DMS 273 (cell line): ENCODE results near the gene ZNF500.
"Not testable (repeated sequence)": the region's sequence is repeated elsewhere in the genome, so short reads cannot be mapped to it uniquely, and the experiment has no call there.

Source experiments
- DNase-seq: peaks from one replicate; lab custom pipeline; 2025; ENCODE audit not compliant: unreplicated experiment; lab: John Stamatoyannopoulos, UW

Gene ZNF500

DNA sequence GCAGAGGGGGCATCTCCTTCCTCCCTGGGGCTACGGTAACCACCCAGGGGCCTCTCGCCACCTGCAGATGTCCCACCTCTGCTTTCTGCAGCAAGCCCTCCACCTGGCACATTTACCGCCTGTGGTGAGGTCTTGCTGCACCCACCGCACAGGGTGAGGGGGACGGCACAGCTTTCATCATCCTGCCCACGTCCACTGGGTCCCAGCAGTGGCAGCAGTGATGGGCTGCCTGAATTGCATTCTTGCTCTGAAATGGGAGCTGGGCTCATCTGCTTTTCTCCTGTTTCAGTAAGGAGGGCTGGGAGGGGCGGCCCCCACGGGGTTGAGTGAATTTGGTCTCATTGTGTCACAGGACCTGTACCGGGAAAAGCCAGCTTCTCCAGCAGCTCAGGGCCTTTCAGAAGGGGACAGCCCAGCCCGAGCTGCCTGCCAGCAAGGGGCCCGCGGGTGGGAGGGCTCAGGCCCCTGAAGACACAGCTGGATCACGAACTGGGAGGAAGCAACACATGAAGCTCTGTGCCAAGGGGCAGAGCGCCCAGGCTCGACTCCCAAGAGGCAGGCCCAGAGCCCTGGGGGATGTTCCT is 19.9 kb downstream of the ZNF500 start:
- peak; percentile 40 for DNase-seq

DNA sequence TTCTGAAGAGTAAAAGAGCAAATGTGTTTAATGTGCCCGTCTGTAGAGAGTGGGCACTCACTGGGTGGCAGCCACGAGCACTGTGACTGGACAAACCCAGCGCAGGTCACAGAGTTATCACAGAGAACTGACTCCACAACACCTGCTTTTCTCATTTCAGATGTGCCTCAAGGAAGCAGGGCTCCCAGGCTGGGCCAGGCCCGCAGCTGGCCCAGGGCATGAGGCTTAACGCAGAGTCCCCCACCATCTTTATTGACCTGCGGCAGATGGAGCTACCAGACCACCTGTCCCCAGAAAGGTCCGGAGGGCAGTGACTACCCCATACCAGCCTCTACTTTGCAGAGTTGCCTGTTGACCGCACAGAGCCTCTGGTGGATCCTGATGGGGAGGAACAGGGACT is 20.7 kb downstream of the ZNF500 start:
- DNase-seq, result no peak

DNA sequence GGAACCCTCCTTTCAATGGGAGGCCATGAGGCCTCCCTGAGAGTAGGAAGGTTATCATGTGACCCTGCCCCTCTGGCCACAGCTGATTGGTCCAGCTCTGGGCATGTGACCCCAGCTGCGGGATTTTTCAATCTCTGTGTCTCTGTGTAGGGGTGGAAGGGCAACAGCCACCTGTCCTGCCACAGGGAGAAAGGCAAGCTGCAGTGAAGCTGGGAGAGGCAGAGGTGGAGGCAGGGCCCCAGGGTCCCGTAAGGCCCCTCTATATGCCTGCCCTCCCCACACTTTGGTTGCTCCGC is 21.7 kb downstream of the ZNF500 start:
- DNase-seq, result peak; percentile 28

DNA sequence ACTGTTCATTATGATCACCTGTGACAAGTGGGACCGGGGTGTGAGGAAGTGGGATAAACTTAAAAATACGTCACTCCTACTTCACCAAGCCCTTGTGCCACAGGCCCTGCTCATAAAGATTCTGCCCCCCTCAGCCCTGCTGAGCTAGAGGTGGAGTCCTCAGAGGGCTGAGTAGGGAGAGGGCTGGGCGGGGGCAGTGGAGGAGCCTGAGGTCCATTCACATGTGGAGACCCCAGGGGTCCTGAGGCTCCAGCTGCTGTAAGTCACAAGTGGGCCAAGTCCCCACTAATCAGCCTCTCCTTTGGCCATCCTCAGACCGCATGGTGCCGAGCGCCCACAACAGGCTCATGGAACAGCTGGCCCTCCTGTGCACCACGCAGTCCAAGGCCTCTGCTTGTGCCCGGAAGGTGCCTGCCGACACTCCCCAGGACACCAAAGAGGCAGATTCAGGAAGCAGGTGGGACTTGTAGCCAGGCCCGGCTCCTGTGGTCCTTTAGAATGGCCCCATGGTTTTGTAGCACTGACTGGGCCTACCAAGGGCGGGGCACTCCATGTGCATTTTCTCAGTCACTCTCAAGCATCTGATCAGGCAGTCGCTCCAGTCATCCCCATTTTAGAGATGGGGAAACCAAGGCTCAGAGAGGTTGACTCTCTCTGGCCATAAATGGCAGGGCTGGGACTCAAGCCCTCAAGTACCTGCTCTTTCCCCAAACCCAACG is 22.2 kb downstream of the ZNF500 start:
- peak; percentile 48 for DNase-seq

DNA sequence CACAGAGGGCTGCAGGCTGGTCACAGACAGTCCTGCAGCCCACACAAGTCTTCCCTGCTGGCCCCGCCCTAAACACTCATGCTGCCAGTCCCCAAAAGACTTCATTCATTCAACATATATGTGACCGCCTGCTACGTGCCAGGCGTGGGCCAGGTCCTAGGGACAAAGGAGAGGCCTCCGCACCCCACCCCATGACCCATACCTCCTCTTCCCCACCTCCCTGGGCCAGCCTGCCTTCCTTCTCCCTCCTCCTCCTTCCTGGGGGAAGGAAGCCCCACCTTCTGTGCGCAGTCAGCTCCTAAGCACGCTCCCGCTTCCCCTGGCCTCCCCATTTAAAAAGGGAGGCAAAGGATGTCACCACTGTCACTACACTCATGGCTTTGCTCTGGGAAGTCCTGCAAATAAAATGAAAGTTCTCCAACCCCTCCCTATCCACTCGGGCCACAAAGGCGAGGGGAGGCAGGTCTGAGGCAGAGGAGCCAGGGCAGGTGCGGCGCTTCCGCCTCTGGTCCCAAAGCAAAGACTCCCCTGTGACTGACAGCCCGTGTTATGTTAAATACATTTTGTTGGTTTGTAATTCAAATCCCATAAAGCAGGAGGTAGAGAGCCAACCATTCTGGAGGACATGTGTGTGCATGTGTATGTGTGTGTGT is 23.6 kb downstream of the ZNF500 start:
- no peak for DNase-seq

DNA sequence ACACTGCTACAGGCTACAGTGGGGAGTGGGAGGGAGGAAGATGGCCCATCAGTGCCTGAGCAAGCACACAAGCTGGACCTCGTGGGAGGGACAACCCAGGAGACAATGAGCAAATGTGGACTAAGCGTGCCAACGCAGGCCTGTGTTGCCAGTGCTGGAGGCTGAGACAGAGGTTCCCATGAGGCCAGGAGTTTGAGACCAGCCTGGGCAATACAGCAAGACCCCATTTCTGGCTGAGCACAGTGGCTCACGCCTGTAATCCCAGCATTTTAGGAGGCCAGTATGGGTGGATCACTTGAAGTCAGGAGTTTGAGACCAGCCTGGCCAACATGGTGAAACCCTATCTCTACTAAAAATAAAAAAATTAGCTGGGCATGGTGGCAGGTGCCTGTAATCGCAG is 28.6 kb downstream of the ZNF500 start:
- not testable (repeated sequence) for DNase-seq

DNA sequence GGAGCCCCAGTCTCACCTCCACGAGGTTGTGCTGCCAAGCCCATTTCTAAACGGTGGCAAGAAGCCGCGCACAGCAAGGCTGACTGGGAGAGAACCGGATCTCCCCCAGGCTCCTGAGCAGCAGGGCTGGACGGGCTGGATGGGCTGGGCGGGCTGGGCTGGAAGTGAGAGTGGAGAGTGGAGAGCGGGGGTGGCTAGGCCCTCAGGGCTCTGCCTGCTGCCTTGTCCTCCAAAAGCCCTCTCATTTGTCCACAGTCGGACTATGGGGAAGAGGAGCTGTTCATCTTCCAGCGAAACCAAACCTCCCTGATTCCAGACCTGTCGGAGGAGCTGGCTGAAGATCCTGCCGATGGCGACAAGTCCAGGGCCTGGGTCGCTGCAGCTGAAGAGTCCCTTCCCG is 29.4 kb downstream of the ZNF500 start:
- DNase-seq, result no peak

DNA sequence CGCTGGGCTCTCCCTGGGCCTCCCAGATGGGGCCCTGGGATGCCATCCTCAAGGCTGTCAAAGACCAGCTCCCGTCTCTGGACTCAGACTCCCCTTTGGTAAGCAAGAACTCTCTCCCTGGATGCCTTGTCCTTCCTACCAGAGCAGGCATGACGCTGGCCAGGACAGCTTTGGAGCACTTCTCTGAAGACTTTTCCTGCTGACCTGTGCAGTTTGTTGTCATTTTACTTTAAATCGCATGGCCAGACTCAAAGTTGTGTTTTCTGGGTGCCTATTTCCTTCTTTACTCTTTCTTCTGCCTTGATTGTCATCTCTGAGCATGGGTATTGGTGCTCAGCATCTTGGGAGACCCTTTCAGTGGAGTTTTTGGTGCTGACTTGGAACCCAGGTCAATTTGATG is 30.4 kb downstream of the ZNF500 start:
- DNase-seq, result no peak

DNA sequence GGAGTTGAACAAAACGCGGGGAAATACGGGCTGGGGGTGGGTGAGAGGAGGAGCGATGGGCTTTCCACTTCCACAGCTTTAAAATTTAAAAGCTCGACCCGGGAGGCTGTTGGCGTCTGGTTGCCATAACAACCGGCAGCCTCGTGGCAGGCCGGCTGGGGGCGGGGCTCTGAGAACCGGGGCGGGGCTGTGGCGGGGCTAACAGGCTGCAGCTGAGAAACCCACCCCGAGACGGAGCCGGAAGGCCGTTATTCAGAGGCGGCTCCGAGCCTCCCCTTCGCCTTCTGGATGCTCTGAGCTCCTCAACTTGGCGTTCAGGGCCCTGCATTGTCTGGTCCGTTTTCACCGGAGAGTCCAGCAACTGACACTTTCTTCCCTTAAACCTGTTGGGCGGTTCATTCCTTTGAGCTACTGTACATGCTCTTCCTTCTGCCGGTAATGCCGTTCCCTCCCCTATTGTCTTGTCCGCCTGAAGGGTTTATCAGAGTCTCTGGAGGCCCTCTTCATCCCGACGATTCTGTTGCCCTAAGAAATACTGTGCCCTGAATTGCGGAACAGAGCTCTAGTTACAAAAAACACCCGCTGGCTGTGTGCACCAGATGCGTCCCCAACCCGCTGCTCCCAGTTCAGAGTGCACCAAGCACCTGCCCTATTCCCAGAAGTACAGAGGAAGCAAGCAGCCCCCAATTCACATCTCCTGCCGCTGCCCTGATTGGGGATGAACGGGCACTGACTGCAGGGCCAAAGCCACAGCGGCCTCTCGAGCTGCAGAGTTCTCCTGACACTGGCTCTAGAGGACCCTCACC is 32.0 kb downstream of the ZNF500 start:
- DNase-seq, result peak; percentile 93

DNA sequence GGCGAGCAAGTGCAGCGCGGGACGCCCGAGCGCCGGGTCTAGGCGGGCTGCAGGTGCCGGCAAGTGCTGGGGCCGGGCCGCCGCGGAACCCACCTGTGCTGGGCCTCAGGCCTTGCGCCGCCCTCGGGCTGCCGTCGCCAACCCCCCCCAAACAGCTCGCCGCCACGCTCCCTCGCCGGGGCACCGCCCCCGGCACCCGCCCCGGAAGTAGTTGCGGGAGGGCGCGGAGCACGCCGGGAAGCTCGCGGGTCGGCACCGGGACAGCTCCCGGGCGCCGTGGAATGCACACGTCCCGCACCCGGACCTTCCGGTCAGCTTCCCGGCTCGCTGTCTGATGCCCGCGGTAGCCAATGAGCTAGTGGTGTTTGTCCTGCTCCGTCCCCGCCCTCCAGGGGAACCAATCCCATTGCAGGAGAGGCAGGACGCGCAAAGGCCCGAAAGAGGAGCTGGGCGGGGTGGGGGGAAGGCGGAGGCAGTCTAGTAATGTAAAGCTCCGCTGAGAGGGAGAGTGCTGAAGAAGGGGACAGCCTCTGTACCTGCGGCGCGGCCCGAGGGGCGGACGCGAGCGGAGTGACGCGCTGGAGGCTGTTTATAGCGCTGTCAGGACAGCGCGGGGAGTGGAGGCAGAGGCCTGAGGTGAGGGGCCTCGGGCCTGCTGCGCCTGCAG is 32.8 kb downstream of the ZNF500 start, which contains the start of the genes ANKS3 and DNAAF8:
Gene ANKS3, minus strand, starts transcription at position 209 of the 667 bp plus-strand sequence. CDS start 4,122 bp downstream, outside the sequence.
Gene DNAAF8, plus strand, starts transcription at position 475 of the 667 bp plus-strand sequence. CDS start 1,978 bp downstream, outside the sequence.
- DNase-seq, result peak; percentile 97

DNA sequence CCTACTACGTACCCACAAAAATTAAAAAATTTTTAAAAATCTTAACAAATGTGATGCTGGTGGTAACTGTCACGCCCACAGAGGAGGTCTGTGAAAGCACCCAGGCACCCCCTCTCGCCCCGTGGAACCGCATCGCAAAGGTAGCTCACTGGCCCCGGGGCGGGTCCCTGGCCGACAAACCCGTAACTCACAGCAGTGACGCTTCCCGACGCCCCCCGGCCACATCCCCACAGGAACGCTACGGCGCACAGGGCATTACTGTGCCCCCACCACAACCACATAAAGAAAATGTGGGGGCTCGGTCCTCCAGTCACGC is 33.3 kb downstream of the ZNF500 start:
- peak; percentile 65 for DNase-seq

DNA sequence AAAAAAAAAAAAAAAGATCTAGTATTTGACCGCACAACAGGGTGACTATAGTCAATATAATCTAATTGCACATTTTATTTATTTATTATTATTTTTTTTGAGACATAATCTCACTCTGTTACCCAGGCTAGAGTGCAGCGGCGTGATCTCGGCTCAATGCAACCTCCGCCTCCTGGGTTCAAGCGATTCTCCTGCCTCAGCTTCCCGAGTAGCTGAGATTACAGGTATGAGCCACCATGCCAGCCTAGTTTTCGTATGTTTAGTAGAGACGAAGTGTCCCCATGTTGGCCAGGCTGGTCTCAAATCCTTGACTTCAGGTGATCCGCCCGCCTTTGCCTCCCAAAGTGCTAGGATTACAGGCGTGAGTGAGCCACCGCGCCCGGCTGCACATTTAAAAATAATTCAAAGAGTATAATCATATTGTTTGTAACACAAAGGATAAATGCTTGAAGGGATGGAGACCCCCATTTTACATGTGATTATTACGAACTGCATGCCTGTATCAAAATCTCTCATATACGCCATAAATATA is 33.7 kb downstream of the ZNF500 start:
- DNase-seq, result no peak

DNA sequence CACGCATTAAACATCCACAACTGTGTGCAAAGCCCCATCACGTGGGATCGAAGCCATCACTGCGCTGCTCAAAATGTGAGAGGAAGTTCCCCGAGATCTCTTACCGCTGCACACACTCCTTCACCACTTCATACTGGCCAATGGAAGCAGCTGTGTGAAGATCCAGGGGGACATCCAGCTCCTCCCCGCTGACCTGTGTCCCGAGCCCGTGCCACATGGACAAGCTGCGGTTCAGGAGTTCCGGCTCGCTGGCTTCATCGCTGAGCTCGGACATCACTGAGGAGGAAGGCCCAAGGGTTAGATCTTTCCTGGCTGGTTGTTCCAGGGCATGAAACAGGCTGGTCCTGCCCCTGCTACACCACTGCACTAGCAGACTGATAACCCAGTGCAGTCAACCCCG is 37.1 kb downstream of the ZNF500 start:
- no peak for DNase-seq

DNA sequence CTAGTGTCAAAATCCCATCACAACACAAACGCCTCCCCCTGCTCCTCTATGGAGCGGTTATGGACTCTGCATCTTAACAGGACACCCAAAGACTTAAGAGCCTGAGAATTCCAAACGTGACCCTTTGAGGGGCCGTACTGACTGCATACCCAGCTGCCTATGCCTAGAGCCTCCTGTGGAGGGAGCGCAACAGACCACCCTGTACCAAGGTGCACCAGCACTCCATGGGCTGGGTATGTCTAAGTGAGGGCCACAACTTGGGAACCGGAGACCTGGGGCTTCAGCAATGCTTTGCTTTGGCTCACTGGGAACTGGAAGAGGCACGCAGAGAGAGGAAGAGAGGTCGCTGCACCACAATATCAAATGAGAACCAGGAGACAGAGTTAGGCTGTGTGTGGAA is 38.3 kb downstream of the ZNF500 start:
- no peak for DNase-seq

DNA sequence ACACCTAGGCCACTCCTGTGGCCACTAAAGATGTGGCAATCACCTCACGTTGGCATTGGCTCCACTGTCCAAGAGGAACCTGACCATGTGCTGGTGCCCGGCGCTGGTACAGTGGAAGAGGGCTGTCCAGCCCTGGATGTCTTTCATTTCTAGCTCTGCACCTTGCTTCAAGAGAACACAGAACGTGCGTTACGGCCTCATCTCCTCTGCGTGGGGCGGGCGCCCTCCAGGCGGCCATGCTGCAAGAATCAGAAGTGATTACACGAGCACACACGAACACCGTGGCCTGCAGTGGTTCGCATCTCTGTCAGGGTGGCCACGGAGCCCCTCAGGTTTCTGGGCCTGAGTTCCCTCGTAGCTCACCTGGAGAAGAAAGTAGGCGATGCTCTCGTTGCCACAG is 40.3 kb downstream of the ZNF500 start:
- no peak for DNase-seq

DNA sequence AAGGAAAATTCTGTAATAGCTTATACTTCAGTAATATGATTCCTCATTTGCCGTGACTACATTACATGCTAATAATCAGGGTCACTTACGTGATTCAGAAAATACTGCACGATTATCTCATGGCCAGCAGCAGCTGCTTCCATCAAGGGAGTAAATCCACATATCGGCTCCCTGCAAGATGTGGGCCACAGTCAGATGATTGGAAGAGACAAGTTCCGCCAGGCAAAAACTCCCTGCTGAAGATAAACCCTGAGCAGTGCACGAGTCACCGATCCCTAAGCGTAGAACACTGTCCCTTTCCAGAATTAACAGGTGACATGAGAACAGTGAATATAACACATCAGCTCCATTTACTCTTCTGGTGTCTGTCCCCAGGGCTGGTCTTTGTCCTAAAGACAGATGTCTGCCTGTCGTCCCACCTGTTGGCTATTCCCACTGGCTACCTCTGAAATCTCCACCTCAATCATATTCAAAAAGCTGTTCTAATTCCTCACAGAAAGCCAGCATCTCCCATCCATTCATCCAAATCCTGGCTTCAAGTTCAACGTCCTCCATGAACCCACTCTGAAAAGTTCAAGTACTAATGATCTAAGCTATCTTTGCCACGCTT is 42.2 kb downstream of the ZNF500 start:
- DNase-seq, result no peak

DNA sequence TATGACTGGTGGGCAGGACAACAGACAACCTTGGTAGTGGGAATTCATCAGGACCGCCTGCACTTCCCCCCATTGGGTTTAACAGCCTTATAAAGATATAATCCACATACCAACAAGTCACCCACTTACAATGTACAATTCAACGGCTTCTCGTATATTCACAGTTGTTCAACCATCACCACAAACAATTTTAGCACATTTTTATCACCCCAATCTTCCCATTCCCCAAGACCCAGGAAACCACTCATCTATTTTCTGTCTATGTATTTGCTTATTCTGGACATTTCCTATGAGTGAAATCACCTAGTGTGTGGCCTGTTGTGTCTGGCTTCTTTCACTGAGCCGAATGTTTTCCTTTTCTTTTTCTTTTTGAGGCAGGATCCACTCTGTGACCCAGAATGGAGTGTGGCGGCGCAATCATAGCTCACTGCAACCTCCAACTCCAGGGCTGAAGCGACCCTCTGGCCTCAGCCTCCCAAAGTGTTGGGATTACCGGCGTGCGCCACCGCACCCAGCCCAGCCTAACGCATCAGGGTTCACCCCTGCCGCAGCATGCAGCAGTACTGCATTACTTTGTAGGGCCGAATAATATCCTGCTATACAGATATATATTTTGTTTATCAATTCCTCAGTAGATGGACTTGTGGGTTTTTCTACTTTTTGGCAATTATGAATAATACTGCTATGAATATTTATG is 43.7 kb downstream of the ZNF500 start:
- no peak for DNase-seq

DNA sequence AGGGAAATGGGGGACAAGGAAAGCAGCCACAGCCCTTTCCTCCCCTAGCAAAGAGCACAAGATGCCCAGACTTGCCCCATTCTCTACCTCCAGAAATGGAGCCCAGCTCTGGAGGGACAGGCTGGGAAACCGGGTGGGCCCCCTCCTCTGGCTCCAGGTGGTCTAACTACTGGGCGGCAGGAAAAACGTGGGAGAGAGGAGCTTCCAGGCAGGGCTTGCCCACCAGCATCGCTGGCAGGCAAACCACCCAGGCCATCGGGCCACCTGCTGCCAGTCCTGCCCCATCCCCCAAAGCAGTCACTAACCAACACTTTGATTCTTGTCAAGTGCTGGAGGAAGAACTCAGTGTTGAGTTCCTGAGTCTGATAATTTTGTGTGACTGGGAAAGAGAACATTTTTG is 48.5 kb downstream of the ZNF500 start:
- DNase-seq, result no peak

DNA sequence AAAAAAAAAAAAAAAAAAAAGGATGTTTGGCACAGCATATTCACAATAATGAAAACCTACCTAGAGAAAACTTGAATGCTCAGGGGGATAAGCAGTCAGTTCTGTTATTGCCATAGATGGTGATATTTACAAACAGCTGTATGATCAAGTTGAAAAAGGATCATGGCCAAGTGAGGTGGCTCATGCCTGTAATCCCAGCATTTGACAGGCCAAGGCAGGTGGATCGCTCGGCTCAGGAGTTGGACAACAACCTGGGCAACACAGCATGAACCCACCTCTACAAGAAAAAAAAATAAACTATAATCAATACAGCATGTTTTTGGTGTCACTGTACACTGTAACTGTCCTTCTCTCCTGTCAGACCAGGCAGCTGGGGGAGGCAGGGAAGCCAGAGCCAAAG is 52.0 kb downstream of the ZNF500 start:
- DNase-seq, result no peak
